T-cell (primary cell): ENCODE measurements around the gene NPNT. TPM values are rescaled to one million over a fixed set of nuclear protein-coding genes. Genes with fewer than 3 reads are reported as not detected.

Experiments
- ATAC-seq, 4 experiments: fragments of 200-7000 bp in 3 of 4; fragments of 150-1000 bp in 1 of 4; cut with Tn5 transposase; replicated peaks in 1 of 4; 1 replicate in 3 of 4; 2 replicates in 1 of 4; pipeline ENCODE4 v1.10.0; 2021; ENCODE audit warnings: moderate library complexity in 3 of 4, mild to moderate bottlenecking in 2 of 4, moderate number of reproducible peaks in 1 of 4
- CTCF ChIA-PET, 2 donors: fragments of 300-600 bp; sonication (Branson Sonifier 250); formaldehyde crosslinking; loops; one replicate each; lab custom pipeline; 2022; ENCODE audit warnings: antibody characterized with exemption in 2 of 2; lab: Charles Lee
- POLR2A ChIA-PET, 2 donors: fragments of 300-600 bp; sonication (Branson Sonifier 250); formaldehyde crosslinking; loops; one replicate each; lab custom pipeline; 2022; ENCODE audit warnings: antibody characterized with exemption in 2 of 2; lab: Charles Lee
- DNase-seq, 35 experiments: peaks; one replicate each; pipeline versions ENCODE4 v3.0.0 to v3.0.0-alpha.2; 2013 to 2023
- H3K27ac ChIP-seq: one replicate; pipeline ENCODE4 v1.5.1; 2013; ENCODE audit warnings: low read length
- H3K27me3 ChIP-seq, 2 experiments: replicated peaks in 1 of 2; 1 replicate in 1 of 2; 2 replicates in 1 of 2; pipeline versions ENCODE4 v1.6.1 to v1.7.0; 2013; ENCODE audit warnings: low read length in 1 of 2, mixed read lengths in 1 of 2; ENCODE audit not compliant: control insufficient read depth in 2 of 2, insufficient read depth in 2 of 2; ENCODE audit errors: extremely low read depth in 1 of 2
- H3K36me3 ChIP-seq, 2 donors: 1 replicate in 1 of 2; 2 replicates in 1 of 2; pipeline versions ENCODE4 v1.6.1 to v1.7.0; 2013; ENCODE audit warnings: low read length in 1 of 2; ENCODE audit not compliant: control insufficient read depth in 2 of 2, insufficient read depth in 1 of 2; ENCODE audit errors: extremely low read depth in 1 of 2
- H3K4me1 ChIP-seq, 2 experiments: 1 replicate in 1 of 2; 2 replicates in 1 of 2; pipeline versions ENCODE4 v1.6.1 to v1.7.0; 2013; ENCODE audit warnings: low read length in 2 of 2, mixed read lengths in 1 of 2; ENCODE audit not compliant: insufficient read depth in 2 of 2, control insufficient read depth in 1 of 2; ENCODE audit errors: extremely low read depth in 1 of 2
- H3K4me3 ChIP-seq, 2 donors: 1 replicate in 1 of 2; 2 replicates in 1 of 2; pipeline versions ENCODE4 v1.5.1 to v1.7.0; 2013; ENCODE audit warnings: mild to moderate bottlenecking in 2 of 2, low read length in 1 of 2, moderate library complexity in 1 of 2; ENCODE audit not compliant: control insufficient read depth in 1 of 2; ENCODE audit errors: extremely low read depth in 1 of 2
- H3K9me3 ChIP-seq: 2 replicates; pipeline ENCODE4 v1.7.0; 2013
- H3K27ac Mint-ChIP-seq, 2 donors: one replicate each; pipeline ENCODE4 v1.8.0; 2020 to 2021; ENCODE audit warnings: mild to moderate bottlenecking in 2 of 2, mixed read lengths in 2 of 2
- H3K27me3 Mint-ChIP-seq, 2 donors: one replicate each; pipeline ENCODE4 v1.8.0; 2021 to 2022; ENCODE audit warnings: mixed read lengths in 2 of 2
- H3K36me3 Mint-ChIP-seq: one replicate; pipeline ENCODE4 v1.8.0; 2021; ENCODE audit warnings: mixed read lengths
- H3K4me1 Mint-ChIP-seq, 3 donors: one replicate each; pipeline ENCODE4 v1.8.0; 2020 to 2022; ENCODE audit warnings: mixed read lengths in 3 of 3, mild to moderate bottlenecking in 1 of 3
- H3K4me3 Mint-ChIP-seq, 3 donors: one replicate each; pipeline ENCODE4 v1.8.0; 2020 to 2022; ENCODE audit warnings: mild to moderate bottlenecking in 3 of 3, mixed read lengths in 3 of 3, moderate library complexity in 3 of 3
- H3K9me3 Mint-ChIP-seq, 3 donors: one replicate each; pipeline ENCODE4 v1.8.0; 2020 to 2022; ENCODE audit warnings: mixed read lengths in 3 of 3
- WGBS: methylation state at CpG from one replicate; pipeline ENCODE4 v1.1.5; 2013; ENCODE audit warnings: missing lambda C conversion rate; ENCODE audit not compliant: insufficient coverage; 5-methylcytosine and 5-hydroxymethylcytosine counted together
- total RNA-seq, 35 experiments: library from RNA in 6 of 35; stranded (reverse) in 6 of 35; fragments of 120-200 nt in 1 of 35; gene quantifications; one replicate each; pipeline versions ENCODE4 v1.2.1 to v1.2.4 and lab custom pipeline; 2013 to 2026

The NPNT gene
- total RNA-seq, 5 donors from 2014 or later (not counting 1 experiment from before 2014, with no cell fraction given) = 0.32 to 0.88 (median 0.33) TPM; not detected in 2

GRCh38 chr4:105924341-105924740 is 29.1 kb downstream of the NPNT start:
- H3K4me3 ChIP-seq = no peak overlapping the region
- Mint-ChIP-seq H3K27me3 (peaks cover 0 to 7% of the 10 kb centered on the region in 2 donors), H3K36me3 (no peaks in the 10 kb centered on the region), H3K4me1 (no peaks in the 10 kb centered on the region), H3K4me3 (no peak overlapping the region), H3K27ac (no peak overlapping the region), H3K9me3 (no peaks in the 10 kb centered on the region)
- H3K9me3 ChIP-seq = no peaks in the 10 kb centered on the region
- H3K36me3 ChIP-seq = no peaks in the 10 kb centered on the region
- no peaks in the 10 kb centered on the region for H3K27me3 ChIP-seq
- no CpG with 5 or more reads among the region's 1 CpG for WGBS
- ATAC-seq = no peak
- H3K4me1 ChIP-seq = no peaks in the 10 kb centered on the region
- ChIA-PET CTCF (no interaction called here), POLR2A (no interaction called here)
- H3K27ac ChIP-seq = no peak overlapping the region
- no peak for DNase-seq

DNA sequence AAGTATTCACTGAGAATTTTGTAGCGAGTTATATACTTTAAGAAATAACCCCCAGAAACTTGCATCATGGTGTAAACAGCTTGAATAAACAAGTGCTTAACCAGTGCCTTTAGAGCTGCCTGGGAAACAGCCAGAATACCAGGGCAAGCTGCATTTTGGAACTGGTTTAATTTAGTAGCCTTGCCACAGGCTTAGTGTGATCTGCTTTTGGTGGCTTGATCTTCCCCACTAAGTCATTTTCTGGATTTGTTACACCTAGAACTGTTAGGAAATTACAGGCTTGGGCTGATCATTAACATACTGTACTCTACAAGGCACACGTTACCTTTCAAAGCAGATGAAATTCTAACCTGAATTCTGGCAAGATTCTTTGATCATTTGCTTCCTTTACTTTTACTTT is 35.4 kb downstream of the NPNT start:
- ChIA-PET CTCF (no interaction called here), POLR2A (no interaction called here)
- 80% methylated on average over 1 of the region's 2 CpGs for WGBS
- no peak for DNase-seq
- H3K27ac Mint-ChIP-seq = no peak overlapping the region
- H3K36me3 Mint-ChIP-seq = no peaks in the 10 kb centered on the region
- Histone ChIP-seq H3K9me3 (no peaks in the 10 kb centered on the region), H3K4me3 (no peak overlapping the region), H3K36me3 (no peaks in the 10 kb centered on the region), H3K4me1 (no peaks in the 10 kb centered on the region), H3K27me3 (no peaks in the 10 kb centered on the region), H3K27ac (no peak overlapping the region)
- H3K9me3 Mint-ChIP-seq = no peaks in the 10 kb centered on the region
- H3K4me3 Mint-ChIP-seq = no peak overlapping the region
- ATAC-seq = no peak
- no peaks in the 10 kb centered on the region for H3K4me1 Mint-ChIP-seq
- H3K27me3 Mint-ChIP-seq = peaks cover 0 to 10% of the 10 kb centered on the region in 2 donors

DNA sequence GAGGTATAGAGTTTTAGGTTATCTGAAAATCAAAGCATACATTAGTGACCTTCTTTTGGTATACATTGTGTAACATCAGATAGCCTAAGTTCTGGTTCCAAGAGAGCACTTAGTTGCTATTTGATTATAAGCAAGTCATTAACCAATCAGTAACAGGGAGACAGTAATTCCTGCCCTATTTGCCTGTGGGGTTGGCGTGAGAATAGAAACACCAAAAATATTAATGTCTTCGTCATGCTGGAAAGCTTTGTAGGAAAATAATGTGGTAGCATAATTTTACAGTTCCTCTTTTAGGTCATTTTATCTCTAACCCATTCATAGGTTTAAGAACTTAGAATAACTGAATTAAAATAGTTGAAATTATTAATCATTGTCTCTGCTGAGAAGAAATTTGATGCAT is 37.8 kb downstream of the NPNT start:
- no peaks in the 10 kb centered on the region for H3K36me3 Mint-ChIP-seq
- H3K9me3 Mint-ChIP-seq = no peaks in the 10 kb centered on the region
- no peak overlapping the region for H3K4me3 ChIP-seq
- H3K27me3 Mint-ChIP-seq = peaks cover 0 to 7% of the 10 kb centered on the region in 2 donors
- ATAC-seq (no peak), DNase-seq (no peak)
- H3K4me3 Mint-ChIP-seq = no peak overlapping the region
- no peak overlapping the region for H3K27ac Mint-ChIP-seq
- ChIA-PET CTCF (no interaction called here), POLR2A (no interaction called here)
- H3K36me3 ChIP-seq = no peaks in the 10 kb centered on the region
- no peak overlapping the region for H3K27ac ChIP-seq
- no peaks in the 10 kb centered on the region for H3K9me3 ChIP-seq
- no peaks in the 10 kb centered on the region for H3K27me3 ChIP-seq
- H3K4me1 ChIP-seq = no peaks in the 10 kb centered on the region
- no peaks in the 10 kb centered on the region for H3K4me1 Mint-ChIP-seq
- WGBS = no CpG with 5 or more reads among the region's 2 CpGs

GRCh38 chr4:105934386-105934785 is 39.1 kb downstream of the NPNT start:
- no peak overlapping the region for H3K4me3 ChIP-seq
- no peaks in the 10 kb centered on the region for H3K27me3 ChIP-seq
- H3K36me3 ChIP-seq = no peaks in the 10 kb centered on the region
- H3K36me3 Mint-ChIP-seq = no peaks in the 10 kb centered on the region
- no peaks in the 10 kb centered on the region for H3K9me3 ChIP-seq
- no peak overlapping the region for H3K27ac Mint-ChIP-seq
- H3K9me3 Mint-ChIP-seq = peaks cover 0 to 3% (median 0%) of the 10 kb centered on the region in 3 donors
- H3K27me3 Mint-ChIP-seq = peaks cover 0 to 6% of the 10 kb centered on the region in 2 donors
- H3K4me3 Mint-ChIP-seq = no peak overlapping the region
- no peak for DNase-seq
- WGBS = 50% methylated on average over 1 of the region's 1 CpG
- ATAC-seq = no peak
- ChIA-PET POLR2A (no interaction called here), CTCF (no interaction called here)
- no peaks in the 10 kb centered on the region for H3K4me1 Mint-ChIP-seq
- H3K27ac ChIP-seq = no peak overlapping the region
- H3K4me1 ChIP-seq = no peaks in the 10 kb centered on the region

- Histone ChIP-seq H3K9me3 (no peaks in the 10 kb centered on the region), H3K36me3 (no peaks in the 10 kb centered on the region), H3K4me3 (no peak overlapping the region), H3K4me1 (no peaks in the 10 kb centered on the region), H3K27ac (no peak overlapping the region), H3K27me3 (no peaks in the 10 kb centered on the region)
- DNase-seq = no peak
- ATAC-seq = no peak
- ChIA-PET CTCF (no interaction called here), POLR2A (no interaction called here)
- Mint-ChIP-seq H3K27me3 (peaks cover 0 to 6% of the 10 kb centered on the region in 2 donors), H3K27ac (no peak overlapping the region), H3K4me3 (no peak overlapping the region), H3K4me1 (no peaks in the 10 kb centered on the region), H3K36me3 (no peaks in the 10 kb centered on the region), H3K9me3 (peaks cover 0 to 3% (median 0%) of the 10 kb centered on the region in 3 donors)
- 95% methylated on average over 5 of the region's 7 CpGs for WGBS
These were observed 41.6 kb downstream of the NPNT start for GRCh38 chr4:105936901-105937300.

- no peak overlapping the region for H3K27ac Mint-ChIP-seq
- H3K9me3 Mint-ChIP-seq = peaks cover 0 to 3% (median 0%) of the 10 kb centered on the region in 3 donors
- H3K27me3 ChIP-seq = no peaks in the 10 kb centered on the region
- DNase-seq = no peak
- H3K36me3 ChIP-seq = no peaks in the 10 kb centered on the region
- no peak overlapping the region for H3K4me3 ChIP-seq
- H3K9me3 ChIP-seq = no peaks in the 10 kb centered on the region
- no peak overlapping the region for H3K27ac ChIP-seq
- no peaks in the 10 kb centered on the region for H3K4me1 ChIP-seq
- no peaks in the 10 kb centered on the region for H3K4me1 Mint-ChIP-seq
- no CpG with 5 or more reads among the region's 1 CpG for WGBS
- CTCF ChIA-PET = no interaction called here
- POLR2A ChIA-PET = no interaction called here
- H3K4me3 Mint-ChIP-seq = no peak overlapping the region
- H3K36me3 Mint-ChIP-seq = no peaks in the 10 kb centered on the region
- H3K27me3 Mint-ChIP-seq = peaks cover 0 to 3% of the 10 kb centered on the region in 2 donors
- no peak for ATAC-seq
These were observed 42.5 kb downstream of the NPNT start for GRCh38 chr4:105937759-105938158.

- H3K9me3 ChIP-seq = no peaks in the 10 kb centered on the region
- no peak overlapping the region for H3K4me3 Mint-ChIP-seq
- H3K27ac Mint-ChIP-seq = no peak overlapping the region
- 88% methylated on average over 3 of the region's 3 CpGs for WGBS
- H3K36me3 Mint-ChIP-seq = no peaks in the 10 kb centered on the region
- peaks cover 0 to 3% of the 10 kb centered on the region in 2 donors for H3K27me3 Mint-ChIP-seq
- H3K4me1 Mint-ChIP-seq = no peaks in the 10 kb centered on the region
- no peak for DNase-seq
- ATAC-seq = no peak
- no peaks in the 10 kb centered on the region for H3K36me3 ChIP-seq
- H3K27ac ChIP-seq = no peak overlapping the region
- H3K27me3 ChIP-seq = no peaks in the 10 kb centered on the region
- CTCF ChIA-PET = no interaction called here
- peaks cover 6 to 11% (median 8%) of the 10 kb centered on the region in 3 donors for H3K9me3 Mint-ChIP-seq
- H3K4me1 ChIP-seq = no peaks in the 10 kb centered on the region
- POLR2A ChIA-PET = no interaction called here
- no peak overlapping the region for H3K4me3 ChIP-seq
These were observed 48.0 kb downstream of the NPNT start for GRCh38 chr4:105943234-105943633.
